IMR-90 (cell line): ENCODE results near the gene ITGA4.

Experiments used
- CEBPB ChIP-seq: IDR thresholded peaks from 2 replicates; pipeline ENCODE4 v1.6.1; 2012; ENCODE audit warnings: low read depth, low read length, improper control_type of control experiment
- CHD1 ChIP-seq: IDR thresholded peaks from 2 replicates; pipeline ENCODE4 v1.6.1; 2012; ENCODE audit warnings: low read depth, low read length, improper control_type of control experiment
- CTCF ChIP-seq: conservative IDR thresholded peaks from 2 replicates; pipeline ENCODE4 v1.5.1; 2012; ENCODE audit warnings: mild to moderate bottlenecking, low read depth, low read length, improper control_type of control experiment
- MAFK ChIP-seq: IDR thresholded peaks from 2 replicates; pipeline ENCODE4 v1.6.1; 2012; ENCODE audit warnings: low read depth, low read length, improper control_type of control experiment
- MAZ ChIP-seq: IDR thresholded peaks from 2 replicates; pipeline ENCODE4 v1.6.1; 2012; ENCODE audit warnings: low read depth, mild to moderate bottlenecking, low read length, improper control_type of control experiment, moderate library complexity, borderline replicate concordance
- MXI1 ChIP-seq: IDR thresholded peaks from 2 replicates; pipeline ENCODE4 v1.6.1; 2012; ENCODE audit warnings: low read depth, mild to moderate bottlenecking, low read length, moderate library complexity, borderline replicate concordance
- NFE2L2 ChIP-seq: fragments of 150-350 bp; IDR thresholded peaks from 2 replicates; pipeline ENCODE4 v1.6.1; 2016; ENCODE audit warnings: low read depth, mild to moderate bottlenecking, low read length
- POLR2A ChIP-seq: IDR thresholded peaks from 2 replicates; pipeline ENCODE4 v1.6.1; 2012; ENCODE audit warnings: mild to moderate bottlenecking, low read depth, low read length
- RAD21 ChIP-seq: IDR thresholded peaks from 2 replicates; pipeline ENCODE4 v1.6.1; 2012; ENCODE audit warnings: low read length, improper control_type of control experiment
- RCOR1 ChIP-seq: IDR thresholded peaks from 2 replicates; pipeline ENCODE4 v1.6.1; 2012; ENCODE audit warnings: mild to moderate bottlenecking, low read length, improper control_type of control experiment; ENCODE audit not compliant: insufficient replicate concordance
- RFX5 ChIP-seq: IDR thresholded peaks from 2 replicates; pipeline ENCODE4 v1.8.0; 2012; ENCODE audit warnings: low read depth, mild to moderate bottlenecking, low read length, moderate library complexity
- SMC3 ChIP-seq: fragments of 150-350 bp; IDR thresholded peaks from 2 replicates; pipeline ENCODE4 v1.6.1; 2016; ENCODE audit warnings: low read depth, mild to moderate bottlenecking, antibody characterized with exemption, low read length, moderate library complexity
- USF2 ChIP-seq: fragments of 150-350 bp; IDR thresholded peaks from 2 replicates; pipeline ENCODE4 v1.6.1; 2017; ENCODE audit warnings: mild to moderate bottlenecking, antibody characterized with exemption, low read length, low read depth

- TF ChIP-seq CTCF (no peak), RFX5 (no peak), POLR2A (no peak), RAD21 (no peak), CHD1 (no peak), MAZ (no peak), RCOR1 (no peak), CEBPB (no peak), MXI1 (no peak), USF2 (no peak), SMC3 (no peak), MAFK (no peak), NFE2L2 (no peak)
Measured at GRCh38 chr2:181464966-181465365, 7.8 kb downstream of the ITGA4 start.
